Stimulated activated naive CD8-positive, alpha-beta T cell treated with anti-CD3 and anti-CD28 coated beads, Interleukin-15, Interleukin-2, amounts not matched to agents 100 U/mL and 50 U/mL, for 24 hours (primary cell): ENCODE results near the gene AGPAT4.
A peak's percentile ranks its signal among the peaks of the same experiment; 100 is the strongest.
"Not testable (repeated sequence)": the region's sequence is repeated elsewhere in the genome, so short reads cannot be mapped to it uniquely, and the experiment has no call there.

Source experiments
- ATAC-seq: fragments of 150-1000 bp; cut with Tn5 transposase; one replicate; pipeline ENCODE4 v1.10.0; 2021
- DNase-seq: peaks from one replicate; pipeline ENCODE4 v3.0.0; 2021

AGPAT4 gene

DNA sequence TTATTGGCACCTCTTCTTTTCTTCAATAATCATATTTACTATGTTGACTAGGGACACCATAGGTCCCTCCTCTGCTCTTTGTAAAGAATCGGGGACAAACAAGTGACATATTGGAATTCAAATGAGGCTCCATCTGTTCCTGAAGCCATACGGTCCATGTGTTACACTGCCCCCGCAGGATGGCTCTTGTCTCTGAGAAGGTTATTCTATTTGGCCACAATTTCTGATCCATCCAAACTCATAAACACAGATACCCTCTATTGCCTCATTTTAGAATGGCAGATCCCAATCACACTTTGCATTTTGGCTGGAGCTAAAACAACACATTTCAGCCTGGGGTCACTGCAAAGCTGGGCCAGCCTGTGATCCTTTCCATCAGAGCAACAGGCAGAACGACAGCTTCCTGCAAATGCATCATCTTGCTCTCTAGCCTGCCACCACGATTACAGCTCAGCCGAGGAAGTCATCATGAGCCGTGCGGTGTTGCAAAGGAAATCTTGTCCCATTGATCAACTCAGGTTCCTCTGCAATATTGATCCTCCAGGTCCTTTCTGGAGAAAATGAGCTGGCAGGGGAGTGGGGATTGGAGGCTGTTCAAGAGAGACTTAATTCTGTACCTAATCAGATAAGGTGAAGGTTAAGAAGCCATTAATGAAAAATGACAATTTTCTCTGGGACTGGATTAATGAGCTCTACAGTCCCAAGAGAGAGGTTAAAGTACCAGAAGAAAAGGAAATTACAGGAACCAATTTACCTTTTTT lies 73.1 kb downstream of the AGPAT4 start:
- ATAC-seq (no peak), DNase-seq (no peak)

DNA sequence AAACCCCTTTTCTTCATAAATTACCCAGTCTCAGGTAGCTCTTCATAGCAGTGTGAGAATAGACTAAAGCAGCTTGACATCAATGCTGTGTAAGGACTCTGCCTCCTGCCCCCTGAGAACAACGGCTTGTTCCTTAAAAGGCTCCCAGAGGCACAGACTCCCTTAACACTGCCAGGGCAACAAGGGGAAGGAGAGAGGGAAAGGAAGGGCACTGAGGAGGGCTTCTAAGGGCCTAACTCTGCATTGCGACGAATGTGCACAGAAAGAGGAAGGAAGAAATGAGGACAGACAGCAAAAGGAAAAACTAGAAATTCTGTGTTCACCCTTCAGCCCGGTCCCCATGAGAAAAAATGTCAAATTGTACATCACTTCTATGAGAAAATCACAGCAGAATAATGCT lies 74.0 kb downstream of the AGPAT4 start:
- no peak for DNase-seq
- no peak for ATAC-seq

DNA sequence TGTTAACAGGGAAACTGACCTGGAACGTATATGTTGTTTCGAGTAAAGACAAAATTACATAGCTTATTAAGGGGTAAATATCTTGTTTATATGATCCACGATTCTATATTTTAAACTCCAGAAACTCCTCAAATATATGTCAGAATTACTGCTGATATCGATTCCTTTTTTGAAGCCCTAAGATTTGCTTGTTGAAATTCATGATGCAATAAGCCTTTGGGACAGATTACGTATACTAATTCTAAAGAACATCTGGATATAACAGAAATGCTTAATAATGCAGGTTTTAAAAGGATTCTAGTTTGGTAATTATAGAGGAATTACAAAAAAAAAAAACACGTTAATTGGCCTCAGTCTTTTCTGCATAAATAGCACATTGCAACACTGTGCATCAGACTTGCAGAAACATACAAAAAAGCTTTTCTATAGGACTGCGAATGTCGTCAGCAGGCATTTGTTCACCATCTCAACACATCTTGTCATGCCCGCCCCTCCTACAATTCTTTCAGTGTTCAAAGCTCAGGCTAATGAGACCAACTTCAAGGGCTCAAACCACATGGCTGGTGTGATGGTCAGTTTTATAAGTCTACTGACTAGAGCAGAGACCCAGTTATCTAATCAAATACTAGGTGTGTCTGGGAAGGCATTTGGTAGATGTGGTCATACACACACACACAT lies 74.9 kb downstream of the AGPAT4 start:
- ATAC-seq = no peak
- no peak for DNase-seq

DNA sequence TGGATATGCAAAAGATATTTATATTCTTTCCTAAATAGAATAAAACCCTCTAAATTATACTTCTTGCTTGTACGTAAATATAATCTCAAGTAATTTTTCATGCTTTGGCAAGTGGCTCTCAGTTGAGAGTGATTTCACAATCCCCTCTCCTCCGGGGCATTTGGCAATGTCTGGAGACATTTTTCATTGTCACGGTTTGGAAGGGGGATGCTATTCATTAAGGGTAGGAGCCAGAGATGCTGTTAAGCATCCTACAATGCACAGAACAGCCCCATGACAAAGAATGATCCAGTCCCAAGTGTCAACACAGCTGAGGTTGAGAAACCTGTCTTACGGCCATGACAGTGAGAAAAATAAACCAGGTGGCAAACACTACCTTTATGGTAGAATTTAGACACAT lies 75.7 kb downstream of the AGPAT4 start:
- ATAC-seq = no peak
- DNase-seq = no peak

DNA sequence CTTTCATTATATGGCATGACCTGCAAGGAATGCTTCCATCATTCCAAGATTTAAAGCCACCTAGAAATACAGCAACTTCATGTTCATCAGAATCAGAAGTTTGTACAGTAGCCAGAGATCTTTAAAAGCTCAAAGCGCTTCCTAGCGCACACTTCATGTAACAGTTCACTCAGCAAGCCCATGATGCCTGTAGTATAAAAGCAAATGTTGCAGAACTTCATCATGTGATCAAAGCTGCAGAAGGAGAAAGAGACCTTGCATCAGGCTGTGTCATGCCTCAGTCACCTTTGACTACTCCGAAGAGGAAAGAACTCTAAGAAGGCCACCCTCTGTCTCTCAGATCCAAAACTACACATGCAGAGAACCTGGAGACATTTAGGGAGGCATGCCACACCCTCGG lies 78.5 kb downstream of the AGPAT4 start:
- no peak for DNase-seq
- no peak for ATAC-seq

DNA sequence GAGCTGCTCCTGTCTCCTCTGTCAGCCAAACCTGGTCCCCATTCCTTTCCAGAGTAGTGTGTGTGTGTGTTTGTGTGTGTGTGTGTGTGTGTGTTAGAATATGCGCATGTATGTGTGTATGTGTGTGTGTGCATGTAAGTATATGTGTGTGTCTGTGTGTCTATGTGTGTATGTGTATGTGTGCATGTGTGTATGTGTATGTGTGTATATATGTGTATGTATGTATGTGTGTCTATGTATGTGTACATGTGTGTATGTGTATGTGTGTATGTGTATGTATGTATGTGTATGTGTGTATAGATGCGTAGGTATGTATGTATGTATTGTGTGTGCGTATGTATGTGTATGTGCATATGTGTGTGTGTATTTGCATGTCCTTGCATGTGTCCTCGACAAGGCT lies 79.5 kb downstream of the AGPAT4 start:
- DNase-seq (no peak), ATAC-seq (no peak)

DNA sequence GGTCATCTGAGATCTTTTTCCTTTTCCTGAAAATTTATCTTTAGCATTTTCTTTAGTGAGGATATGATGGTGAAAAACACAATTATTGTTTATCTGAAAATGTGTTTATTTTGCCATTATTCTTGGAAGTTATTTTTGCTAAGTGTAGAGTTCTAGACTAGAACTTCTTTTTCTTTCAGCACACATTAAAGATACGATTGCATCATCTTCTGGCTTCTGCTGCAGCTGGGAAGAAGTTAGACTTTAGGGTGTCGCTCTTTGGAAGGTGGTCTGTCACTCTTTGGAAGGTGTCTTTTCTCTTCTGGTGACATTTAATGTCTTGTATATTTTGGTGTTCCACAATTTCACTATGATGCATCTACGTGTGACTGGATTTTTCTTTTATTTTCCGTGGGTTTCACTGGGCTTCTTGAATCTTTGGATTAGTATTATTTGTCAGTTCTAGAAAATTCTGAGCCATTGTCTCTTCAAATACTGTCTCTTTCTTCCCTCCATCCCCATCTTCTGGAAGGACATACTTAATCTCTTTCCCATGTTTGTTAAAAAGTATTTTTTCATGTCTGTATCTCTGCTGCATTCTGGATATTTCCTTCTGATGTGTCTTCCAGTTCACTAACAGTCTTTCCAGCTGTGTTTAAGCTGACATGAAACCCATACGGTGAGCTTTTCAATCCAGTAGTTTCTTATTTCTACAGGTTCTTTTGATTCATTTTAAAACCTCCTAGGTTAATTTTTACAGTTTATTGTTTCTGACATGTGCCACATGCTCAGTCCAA lies 81.0 kb downstream of the AGPAT4 start:
- no peak for DNase-seq
- ATAC-seq = no peak

DNA sequence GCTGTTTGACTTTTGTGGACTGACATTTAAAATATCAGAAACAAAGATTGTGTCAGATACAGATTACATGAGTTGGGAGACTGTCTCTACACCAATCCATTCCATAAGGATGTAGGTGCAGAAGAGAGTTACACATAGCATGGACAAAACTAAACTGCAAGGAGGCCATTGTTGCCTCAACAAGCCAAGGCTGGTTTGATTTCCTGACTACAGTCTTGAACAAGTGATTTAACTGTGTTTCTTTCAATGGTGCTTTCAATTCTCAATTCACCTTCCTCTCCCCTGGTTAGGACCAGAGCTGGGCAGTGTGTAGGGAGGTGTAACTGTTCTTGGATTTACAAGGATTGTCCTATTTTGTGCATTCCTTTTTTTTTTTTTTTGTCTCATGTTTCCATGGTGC lies 82.2 kb downstream of the AGPAT4 start:
- ATAC-seq = no peak
- DNase-seq = no peak

DNA sequence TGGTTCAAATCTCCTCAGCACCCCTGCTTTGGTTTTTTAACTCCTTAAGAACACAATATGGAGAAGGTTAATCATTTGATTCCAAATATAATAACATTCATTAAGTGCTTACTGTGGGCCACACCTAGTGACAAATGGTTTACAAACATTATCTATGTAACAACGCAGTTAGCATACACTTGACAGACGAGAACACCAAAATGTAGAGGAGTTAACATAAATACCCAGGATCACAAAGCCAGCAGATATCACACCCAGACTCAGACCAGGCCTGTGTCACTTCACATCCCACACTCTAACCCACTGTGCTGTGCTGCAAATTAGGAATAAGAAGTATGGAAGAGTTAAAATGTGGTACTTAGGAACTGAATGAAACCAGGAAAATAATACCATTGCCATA lies 82.9 kb downstream of the AGPAT4 start:
- no peak for ATAC-seq

DNA sequence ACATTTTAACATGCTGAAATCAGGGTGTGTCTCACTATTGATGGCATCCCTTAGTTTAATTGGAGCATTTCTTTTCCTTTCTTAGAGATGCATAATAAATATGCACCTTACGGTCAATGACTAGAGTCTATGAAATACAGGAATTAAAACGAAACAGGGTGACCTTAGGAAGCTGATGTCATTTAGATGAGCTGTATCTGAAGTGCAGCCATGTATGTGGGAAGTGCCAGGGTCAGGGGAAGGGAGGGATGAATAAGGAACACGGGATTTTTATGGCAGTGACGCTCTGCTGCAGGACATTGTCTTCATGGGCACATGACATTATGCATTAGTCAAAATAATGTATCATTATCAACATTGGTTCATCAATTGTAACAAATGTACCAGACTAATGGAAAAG lies 84.0 kb downstream of the AGPAT4 start:
- ATAC-seq (no peak), DNase-seq (no peak)

More for the DNA sequence above, 82.9 kb downstream of the AGPAT4 start:
- no peak for DNase-seq

DNA sequence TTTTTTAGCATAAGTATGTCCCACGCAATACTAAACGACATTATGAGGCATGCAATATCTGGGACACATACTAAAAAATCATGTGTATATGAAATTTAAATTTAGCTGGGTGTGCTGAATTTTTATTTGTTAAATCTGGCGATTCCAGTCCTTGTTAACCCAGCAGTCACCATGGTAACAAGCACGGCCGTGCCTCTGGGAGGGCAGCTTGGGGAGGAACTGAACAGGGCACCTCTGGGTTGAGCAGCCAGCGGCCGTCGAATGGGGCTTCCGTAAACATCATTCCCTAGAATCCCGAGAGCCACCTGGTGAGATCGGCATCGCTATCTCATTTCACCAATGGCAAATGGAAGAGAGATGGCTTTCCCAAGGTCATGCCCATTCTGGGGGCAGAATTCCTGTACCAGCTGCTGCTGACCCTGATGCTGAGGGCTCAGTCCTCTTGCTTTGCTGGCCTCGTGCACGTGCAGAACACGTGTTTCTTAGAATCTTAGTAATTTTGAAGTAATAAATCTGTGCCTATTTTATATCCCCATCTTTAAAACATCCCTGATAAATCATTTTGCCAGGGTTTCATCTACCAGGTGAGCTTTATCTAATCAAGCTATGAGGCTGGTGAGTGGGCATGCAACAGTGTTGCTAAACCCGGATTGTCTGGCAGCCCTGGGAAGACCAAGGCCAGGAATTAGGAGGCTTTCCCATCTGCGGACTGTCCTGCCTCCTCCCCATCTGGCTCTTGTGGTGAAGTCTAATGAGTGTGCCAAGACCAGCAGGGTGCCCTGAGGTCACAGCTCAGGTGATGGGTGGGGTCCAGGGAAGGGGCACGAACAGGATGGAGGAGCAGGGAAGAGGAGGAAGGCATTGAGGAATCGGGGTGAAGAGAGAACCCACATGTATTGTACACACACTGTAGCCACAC lies 85.1 kb downstream of the AGPAT4 start:
- no peak for DNase-seq
- no peak for ATAC-seq

DNA sequence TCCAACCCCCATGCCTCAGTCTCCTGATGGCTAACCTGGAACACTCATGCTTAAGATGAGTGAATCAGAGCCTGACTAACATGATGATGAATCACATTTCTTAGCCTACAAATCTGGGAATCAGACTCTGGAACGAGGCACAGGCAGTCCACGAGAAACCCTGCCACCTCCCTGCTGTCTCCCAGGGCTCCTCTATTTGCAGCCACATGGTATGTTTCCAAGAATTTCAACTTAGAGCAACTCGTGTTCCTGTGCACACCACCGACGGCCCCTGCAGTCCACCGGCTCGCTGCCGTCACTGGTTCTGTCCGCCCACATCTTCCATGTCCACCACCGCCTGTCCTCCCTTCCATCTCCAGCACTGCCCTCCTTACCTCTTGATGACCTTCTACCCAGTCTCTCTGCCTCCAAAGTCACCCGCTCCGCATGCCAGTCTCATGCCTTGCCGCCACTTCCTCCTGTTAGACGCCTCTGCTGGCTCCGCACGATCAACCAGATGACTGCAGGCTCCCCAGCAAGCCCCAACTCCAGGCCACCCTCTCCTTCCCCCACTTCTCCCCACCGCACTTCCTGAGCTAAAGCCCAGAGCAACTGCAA lies 87.6 kb downstream of the AGPAT4 start:
- DNase-seq (no peak), ATAC-seq (peak; percentile 23)

DNA sequence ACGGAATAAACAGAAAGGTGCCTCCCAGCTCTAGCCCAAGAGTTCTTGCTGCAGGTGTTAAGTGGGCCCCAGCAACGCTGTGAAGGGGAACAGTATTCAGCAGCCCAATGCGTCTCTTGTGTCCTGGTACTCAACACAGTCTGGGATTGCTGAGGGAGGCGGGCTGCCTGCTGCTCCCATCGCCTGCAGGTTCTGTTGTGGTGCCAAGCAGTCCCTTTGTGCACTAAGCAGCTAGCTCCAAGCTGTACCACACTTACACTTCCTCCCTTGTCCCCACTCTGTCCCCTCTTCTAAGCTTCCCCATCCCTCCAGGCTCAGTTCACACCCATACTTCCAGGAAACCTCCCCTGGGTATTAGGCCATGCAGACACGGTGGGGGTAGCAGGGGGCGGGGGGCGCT lies 92.7 kb downstream of the AGPAT4 start:
- no peak for ATAC-seq

DNA sequence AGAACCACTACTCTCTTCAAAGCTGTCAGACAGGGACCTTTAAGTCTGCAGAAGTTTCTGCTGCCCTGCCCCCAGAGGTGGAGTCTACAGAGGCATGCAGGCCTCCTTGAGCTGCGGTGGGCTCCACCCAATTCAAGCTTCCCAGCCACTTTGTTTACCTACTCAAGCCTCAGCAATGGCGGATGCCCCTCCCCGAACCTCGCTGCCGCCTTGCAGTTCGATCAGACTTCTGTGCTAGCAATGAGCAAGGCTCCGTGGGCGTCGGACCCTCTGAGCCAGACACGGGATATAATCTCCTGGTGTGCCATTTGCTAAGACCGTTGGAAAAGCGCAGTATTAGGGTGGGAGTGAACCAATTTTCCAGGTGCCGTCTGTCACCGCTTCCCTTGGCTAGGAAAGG lies 95.7 kb downstream of the AGPAT4 start:
- DNase-seq, ATAC-seq: not testable (repeated sequence)

More for the DNA sequence above, 92.7 kb downstream of the AGPAT4 start:
- DNase-seq = no peak

DNA sequence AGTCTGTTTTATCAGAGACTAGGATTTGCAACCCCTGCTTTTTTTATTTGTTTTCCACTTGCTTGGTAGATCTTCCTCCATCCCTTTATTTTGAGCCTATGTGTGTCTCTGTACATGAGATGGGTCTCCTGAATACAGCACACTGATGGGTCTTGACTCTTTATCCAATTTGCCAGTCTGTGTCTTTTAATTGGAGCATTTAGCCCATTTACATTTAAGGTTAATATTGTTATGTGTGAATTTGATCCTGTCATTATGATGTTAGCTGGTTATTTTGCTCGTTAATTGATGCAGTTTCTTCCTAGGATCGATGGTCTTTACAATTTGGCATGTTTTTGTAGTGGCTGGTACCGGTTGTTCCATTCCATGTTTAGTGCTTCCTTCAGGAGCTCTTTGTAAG lies 97.4 kb downstream of the AGPAT4 start:
- not testable (repeated sequence) for DNase-seq, ATAC-seq

DNA sequence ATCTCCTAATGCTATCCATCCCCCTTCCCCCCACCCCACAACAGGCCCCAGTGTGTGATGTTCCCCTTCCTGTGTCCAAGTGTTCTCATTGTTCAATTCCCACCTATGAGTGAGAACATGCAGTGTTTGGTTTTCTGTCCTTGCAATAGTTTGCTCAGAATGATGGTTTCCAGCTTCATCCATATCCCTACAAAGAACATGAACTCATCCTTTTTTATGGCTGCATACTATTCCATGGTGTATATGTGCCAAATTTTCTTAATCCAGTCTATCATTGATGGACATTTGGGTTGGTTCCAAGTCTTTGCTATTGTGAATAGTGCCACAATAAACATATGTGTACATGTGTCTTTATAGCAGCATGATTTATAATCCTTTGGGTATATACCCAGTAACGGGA lies 101.1 kb downstream of the AGPAT4 start:
- ATAC-seq, DNase-seq: not testable (repeated sequence)

DNA sequence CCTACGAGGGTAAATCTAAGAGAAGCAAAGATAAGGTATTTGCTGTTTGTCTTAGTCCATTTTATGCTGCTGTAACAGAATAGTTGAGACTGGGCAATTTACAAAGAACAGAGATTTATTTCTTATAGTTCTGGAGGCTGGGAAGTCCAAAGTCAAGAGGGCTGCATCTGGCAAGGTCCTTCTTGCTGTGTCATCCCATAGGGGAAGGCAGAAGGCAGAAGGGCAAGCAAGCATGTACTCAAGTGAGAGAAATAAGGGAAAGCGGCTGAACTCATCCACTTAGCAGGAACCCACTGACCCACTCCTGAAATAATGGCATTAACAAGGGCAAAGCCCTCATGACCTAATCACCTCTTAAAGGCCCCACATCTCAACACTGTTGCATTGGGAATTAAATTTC lies 102.7 kb downstream of the AGPAT4 start:
- ATAC-seq (no peak), DNase-seq (no peak)

DNA sequence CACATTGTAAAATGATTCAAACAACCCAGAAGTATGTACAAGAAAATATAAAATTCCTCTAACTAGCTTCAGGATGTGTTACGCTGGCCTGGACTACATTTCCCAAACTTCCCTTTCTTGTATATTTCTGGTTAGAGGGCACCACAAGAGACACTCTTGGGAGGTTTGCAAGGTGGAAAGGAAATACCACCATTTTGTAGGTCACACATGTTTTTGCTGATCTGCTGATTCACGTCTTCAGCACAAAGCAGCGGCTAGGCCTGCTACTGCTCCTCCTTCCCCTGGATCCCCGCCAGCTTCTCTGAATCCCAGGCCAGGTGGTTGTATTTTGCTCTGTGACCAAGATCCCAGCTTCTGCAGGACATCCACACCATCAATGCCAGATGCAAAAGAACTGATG lies 104.2 kb downstream of the AGPAT4 start:
- no peak for ATAC-seq
- no peak for DNase-seq

DNA sequence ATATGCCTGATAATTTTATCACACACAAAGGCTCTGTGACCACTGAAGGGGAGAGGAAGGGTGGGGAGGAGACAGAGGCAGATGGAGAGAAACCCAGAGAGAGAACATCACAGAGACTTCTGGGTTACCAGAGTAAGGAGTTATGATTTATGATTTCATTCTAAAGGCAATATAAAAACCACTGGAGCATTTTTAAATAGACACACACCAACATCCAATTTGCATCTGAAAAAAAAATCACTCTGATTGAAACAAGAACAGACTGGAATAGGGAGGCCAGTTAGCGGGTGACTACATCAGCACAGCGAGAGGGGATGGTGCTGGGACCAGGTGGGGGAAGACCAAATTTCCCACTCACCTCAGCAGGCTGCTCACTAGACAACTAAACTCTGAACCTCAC lies 104.8 kb downstream of the AGPAT4 start:
- ATAC-seq (no peak), DNase-seq (no peak)

DNA sequence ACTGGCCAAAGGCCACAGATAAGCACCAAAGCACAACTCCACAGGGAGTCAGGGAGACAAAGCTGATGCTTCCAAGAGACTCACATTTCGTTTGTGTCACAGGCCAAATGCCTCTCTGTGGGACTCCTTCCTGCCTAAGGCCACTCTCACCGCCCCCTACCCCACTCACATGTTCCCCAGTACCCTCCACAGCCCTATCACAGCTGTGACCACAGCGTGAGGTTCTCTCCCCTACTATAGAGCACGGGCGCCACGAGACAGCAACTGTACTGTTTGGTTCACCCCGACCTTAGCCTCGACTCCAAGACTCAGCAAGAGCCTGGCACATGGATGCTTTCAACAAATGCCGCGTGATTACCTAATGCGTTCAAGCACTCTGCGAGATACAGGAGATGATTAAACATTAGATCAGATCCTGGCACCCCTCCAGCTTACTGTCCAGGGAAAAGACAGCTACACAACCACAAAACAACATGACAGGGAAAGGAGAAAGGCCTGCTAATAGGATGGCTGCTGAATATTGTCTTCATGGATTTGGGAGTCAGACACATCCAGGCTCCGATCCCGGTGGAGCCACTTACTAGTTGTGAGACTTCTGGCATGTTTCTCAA lies 105.5 kb downstream of the AGPAT4 start:
- DNase-seq (no peak), ATAC-seq (no peak)

DNA sequence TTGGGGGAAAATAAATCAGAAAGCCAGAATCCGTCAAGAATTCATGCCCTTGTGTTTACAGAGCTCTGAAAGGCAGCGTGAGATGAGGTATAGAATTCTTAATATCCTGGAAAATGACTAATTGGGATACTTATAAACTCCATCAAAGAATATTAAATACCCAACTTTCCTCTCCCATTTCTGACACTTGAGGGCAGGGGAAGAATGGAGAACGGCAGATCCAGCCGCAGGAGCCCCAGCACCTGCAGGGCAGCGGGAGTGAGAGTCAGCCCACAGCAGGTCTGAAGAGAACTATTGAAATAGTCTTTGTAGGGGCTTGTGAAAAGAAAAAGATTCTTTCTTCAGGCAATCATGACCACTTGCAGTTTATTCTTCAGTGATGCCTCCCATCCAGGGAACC lies 107.2 kb downstream of the AGPAT4 start:
- no peak for DNase-seq
- no peak for ATAC-seq
